HG03575 (cell line): Measurements from ENCODE around the gene TMEM151B.

ENCODE experiments used
- ATAC-seq: cut with Tn5 transposase; IDR thresholded peaks from one replicate; pipeline ENCODE4 v1.9.1; 2021; ENCODE audit not compliant: unreplicated experiment, insufficient number of reproducible peaks, low FRiP score; ENCODE audit errors: extremely low read depth

TMEM151B gene

GRCh38 chr6:44275271-44275748 lies 5.1 kb downstream of the TMEM151B start:
- no peak for ATAC-seq

- no peak for ATAC-seq
Measured at GRCh38 chr6:44275749-44276648, 5.7 kb downstream of the TMEM151B start.

- ATAC-seq, result no peak
Measured at GRCh38 chr6:44276667-44277640, 6.7 kb downstream of the TMEM151B start.

GRCh38 chr6:44277763-44278162 lies 7.5 kb downstream of the TMEM151B start:
- no peak for ATAC-seq

GRCh38 chr6:44278315-44278714 lies 8.1 kb downstream of the TMEM151B start:
- no peak for ATAC-seq

GRCh38 chr6:44278774-44279697 lies 8.8 kb downstream of the TMEM151B start:
- ATAC-seq, result no peak

- no peak for ATAC-seq
Measured at GRCh38 chr6:44284121-44284520, 13.9 kb downstream of the TMEM151B start.

- no peak for ATAC-seq
Measured at GRCh38 chr6:44284867-44285266, 14.6 kb downstream of the TMEM151B start.

GRCh38 chr6:44285552-44286284 lies 15.5 kb downstream of the TMEM151B start:
- ATAC-seq, result no peak

GRCh38 chr6:44286285-44286565 lies 16.0 kb downstream of the TMEM151B start:
- no peak for ATAC-seq

- ATAC-seq, result no peak
Measured at GRCh38 chr6:44286747-44287146, 16.5 kb downstream of the TMEM151B start.

- no peak for ATAC-seq
Measured at GRCh38 chr6:44289726-44290260, 19.5 kb downstream of the TMEM151B start.

GRCh38 chr6:44291841-44292240 lies 21.6 kb downstream of the TMEM151B start:
- no peak for ATAC-seq

GRCh38 chr6:44292661-44293365 lies 22.6 kb downstream of the TMEM151B start:
- no peak for ATAC-seq

- ATAC-seq, result no peak
Measured at GRCh38 chr6:44294832-44295791, 24.9 kb downstream of the TMEM151B start.
